ENCODE data around the gene ACOT8. TPM values are rescaled to one million over a fixed set of nuclear protein-coding genes. Genes with fewer than 3 reads are reported as not detected.
"Not testable (repeated sequence)": the region's sequence is repeated elsewhere in the genome, so short reads cannot be mapped to it uniquely, and the experiment has no call there.

ACOT8 gene
- polyA plus RNA-seq (2013, experiment 1 of 2; ENCODE audit: insufficient read length), result 20.0 TPM
- polyA plus RNA-seq (2013, experiment 2 of 2; ENCODE audit: insufficient read length), result 18.8 TPM

DNA sequence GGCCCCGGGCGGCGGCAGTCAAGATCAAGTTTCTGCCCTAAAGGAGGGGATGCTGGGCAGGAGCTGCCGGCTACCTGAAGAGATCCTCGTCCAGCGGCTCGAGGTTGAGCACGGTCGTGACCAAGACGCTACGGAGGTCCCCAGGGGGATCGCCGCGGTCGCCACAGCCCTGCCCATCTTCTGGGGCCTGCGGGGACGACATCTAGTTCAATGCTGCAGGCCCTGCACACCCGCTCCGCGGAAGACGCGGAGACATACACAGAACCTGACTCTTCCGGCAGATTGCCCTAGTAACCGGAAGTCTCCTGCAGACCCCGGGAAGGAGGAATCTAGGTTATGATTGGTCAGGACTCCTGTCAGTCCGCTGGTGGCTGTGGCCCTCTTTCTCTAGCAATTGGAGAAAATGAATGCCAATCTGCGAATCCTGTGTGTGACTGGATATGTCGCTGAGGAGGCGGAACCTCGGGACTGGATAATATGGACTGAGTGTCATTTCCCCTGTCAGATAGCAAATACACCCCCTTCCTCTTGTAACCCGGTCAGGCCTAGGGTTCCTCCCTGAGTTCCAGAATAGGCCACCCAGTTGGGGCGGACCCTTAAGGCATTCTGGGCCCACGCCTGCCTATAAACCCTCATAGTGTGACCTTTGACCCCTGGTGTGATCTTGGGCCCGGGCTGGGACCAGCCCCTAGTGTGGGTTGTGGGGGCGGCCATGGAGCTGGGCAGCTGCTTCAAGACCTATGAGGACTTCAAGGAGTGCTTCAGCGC, at the start of gene ACOT8, which contains the start of gene ZSWIM3:
TSS of gene ACOT8 (minus strand) at position 279 of the 768 bp plus-strand sequence. CDS start at position 202, 77 bp downstream.
TSS of gene ZSWIM3 (plus strand) at position 501 of the 768 bp plus-strand sequence. CDS start at position 713, 212 bp downstream.
- peak; percentile 100 for DNase-seq

DNA sequence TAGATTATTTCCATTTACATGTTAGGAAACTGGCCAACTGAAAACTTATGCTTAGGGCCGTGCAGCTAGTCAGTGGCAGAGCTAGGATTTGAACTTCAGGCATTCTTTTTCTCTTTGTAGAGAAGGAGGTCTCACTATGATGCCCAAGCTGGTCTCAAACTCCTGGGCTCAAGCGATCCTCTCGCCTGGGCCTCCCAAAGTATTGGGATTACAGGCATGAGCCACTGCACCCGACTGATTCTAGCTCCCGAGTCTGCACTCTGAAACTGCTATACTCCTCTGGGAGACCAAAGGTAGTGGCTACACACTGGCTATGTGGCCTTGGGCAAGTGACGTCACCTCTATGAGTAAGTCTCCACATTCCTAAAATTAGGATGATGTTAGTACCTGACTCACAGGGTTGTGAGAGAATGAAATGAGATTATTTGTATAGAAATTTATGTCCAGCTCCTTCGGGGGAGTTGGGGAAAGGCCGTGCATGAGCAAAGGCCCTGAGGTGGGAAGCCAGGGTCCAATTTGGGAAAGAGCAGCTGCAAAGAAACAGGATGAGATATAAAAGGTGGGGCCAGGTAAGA, 48.4 kb upstream of the ACOT8 start:
- DNase-seq, result peak; percentile 69

DNA sequence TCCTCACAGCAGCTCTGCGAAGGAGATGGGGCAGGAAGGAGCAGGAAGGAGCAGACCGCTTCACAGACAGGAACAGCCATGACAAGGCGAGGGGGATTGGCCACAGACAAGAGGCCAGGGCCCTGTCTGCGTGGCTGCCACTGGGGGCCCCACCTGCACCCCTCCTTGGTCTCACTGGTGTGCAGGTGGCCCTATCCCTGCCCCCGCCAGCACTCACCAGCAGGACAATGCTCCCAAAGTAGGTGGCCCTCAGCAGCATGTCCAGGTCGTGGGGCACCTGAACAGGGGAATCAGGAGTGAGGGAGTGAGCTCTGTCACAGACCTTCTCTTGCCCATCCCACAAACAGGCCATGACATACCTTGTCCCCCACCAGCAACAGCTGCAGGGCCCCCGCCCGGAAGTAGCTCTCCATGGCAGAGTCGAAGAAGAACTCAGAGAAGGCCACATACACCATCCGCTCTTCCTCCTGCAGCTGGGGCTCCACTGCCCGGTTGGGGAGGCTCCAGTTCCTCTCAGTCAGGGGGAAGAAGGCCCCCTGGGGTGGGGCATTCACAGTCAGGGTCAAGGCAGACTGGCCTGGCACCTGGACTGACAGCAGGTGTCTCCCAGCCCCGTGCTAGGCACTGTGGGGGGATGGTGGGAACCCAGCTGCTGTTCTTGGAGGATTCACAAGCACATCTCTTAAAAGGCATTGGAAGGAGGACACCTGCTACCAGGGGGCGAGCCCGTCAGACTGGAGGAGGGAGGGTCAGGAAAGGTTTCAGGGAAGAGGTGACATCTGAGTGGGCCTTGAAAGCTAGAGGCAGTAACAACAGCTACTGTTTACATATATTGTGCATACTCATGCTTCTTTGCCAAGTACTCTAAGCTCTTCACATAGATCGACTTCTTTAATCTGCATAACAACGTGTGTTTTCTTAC, 47.7 kb upstream of the ACOT8 start:
- no peak for DNase-seq

DNA sequence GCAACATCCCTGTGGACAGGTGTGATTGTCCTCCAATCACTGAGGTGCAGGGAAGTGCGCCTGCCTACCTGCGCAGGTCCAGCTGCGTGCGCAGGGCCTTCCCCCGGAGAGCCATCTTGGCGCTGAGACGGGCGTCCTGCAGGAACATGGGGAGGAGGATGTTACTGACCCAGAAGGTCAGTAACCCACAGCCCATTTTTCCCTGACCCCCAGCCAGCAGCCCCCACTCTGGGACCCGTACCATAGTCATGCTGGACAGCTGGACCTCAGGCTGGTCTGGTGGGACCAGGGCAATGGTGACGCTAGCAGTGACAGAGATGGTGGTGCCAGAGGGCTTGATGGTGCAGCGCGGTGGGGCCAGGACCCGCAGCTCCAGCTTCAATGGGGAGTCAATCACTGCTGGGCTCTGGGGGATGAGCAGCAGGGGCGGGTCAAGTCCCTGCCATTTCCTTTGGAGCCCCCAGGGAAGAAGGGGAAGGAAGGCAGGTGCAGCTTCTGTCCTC, 45.1 kb upstream of the ACOT8 start:
- no peak for DNase-seq

DNA sequence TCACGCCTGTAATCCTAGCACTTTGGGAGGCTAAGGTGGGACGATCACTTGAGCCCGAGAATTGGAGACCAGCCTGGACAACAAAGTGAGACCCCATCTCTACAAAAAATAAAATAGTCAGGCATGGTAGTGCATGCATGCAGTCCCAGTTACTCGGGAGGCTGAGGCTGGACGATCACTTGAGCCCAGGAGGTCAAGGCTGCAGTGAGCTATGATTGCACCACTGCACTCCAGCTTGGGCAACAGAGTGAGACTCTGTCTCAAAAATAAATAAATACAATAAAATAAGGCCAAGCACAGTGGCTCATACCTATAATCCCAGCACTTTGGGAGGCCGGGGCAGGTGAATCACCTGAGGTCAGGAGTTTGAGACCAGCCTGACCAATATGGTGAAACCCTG, 44.1 kb upstream of the ACOT8 start:
- DNase-seq, result not testable (repeated sequence)

DNA sequence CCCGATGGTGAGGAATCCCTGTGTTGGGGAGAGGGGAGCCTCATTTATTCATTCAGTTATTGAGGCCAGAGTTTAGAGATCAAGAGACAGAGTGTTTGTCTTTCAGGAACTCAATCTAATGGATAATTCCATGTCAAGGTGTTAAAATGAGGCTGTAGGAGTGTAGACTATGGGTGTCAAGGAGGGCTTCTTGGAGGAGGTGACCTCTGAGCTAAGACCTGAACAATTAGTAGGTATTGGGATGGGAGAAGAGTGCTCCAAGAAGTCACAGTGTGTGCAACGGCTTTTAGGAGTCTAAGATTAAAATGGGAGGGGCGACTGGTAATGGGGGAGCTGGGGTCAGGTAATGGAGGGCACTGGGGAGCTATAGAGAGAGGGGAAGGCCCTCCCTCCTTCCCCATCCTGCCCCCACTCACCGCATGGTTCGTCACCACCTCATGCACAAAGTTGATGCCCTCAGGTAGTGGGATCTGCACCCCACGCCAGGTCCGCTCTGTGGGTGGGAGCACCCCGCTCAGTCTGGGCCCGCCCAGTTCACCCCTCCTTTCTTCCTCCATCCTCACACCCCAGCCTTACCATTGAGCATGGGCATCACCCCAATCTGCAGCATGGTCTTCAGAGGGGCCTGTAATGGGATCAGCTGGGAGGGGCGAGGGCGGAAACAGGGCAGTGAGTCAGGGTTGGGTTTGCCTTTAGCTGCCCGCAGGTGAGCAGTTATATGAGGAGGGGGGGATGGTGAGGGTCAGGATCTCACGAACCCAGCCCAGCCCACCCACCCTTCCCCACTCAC, 42.0 kb upstream of the ACOT8 start:
- no peak for DNase-seq

DNA sequence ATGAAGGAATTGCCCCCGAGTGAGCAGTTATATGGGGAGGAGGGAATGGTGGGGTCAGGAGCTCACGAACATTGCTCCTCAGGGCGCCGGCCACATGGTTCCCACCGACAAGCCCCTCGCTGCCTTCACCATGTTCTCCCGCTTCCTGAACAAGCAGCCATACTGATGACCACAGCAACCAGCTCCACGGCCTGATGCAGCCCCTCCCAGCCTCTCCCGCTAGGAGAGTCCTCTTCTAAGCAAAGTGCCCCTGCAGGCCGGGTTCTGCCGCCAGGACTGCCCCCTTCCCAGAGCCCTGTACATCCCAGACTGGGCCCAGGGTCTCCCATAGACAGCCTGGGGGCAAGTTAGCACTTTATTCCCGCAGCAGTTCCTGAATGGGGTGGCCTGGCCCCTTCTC, 41.1 kb upstream of the ACOT8 start:
- DNase-seq, result no peak

DNA sequence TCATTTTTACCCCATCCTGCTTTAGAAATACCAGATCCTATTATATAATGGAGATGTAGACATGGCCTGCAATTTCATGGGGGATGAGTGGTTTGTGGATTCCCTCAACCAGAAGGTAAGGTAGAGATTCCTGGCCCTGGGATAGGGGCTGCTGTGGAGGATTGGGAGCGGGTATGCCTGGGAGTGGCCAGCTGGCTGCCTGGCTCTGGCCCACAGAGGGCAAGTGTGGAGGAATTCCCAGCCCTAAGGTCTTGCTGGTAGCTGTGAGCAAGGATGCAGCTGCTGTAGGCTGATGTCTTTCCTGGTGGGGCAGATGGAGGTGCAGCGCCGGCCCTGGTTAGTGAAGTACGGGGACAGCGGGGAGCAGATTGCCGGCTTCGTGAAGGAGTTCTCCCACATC, 40.5 kb upstream of the ACOT8 start:
- DNase-seq, result no peak

DNA sequence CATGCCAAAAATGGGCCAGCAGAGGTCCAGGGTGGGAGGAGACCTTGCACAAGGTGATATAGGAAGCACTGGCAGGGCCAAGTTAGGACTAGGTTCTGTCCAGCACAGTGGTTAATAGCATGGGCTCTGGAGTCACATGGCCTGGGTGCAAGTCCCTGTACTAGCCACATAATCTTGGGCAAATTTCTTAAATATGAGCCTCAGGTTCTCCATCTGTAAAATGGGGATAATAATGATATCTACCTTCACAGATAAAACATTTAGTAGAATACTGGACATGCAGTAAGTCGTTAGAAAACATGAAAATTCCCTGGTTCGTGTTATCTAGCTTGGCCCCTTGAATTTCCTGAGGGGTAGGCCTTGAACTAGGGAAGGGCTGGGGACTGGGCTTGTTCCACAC, 40.1 kb upstream of the ACOT8 start:
- DNase-seq, result no peak

DNA sequence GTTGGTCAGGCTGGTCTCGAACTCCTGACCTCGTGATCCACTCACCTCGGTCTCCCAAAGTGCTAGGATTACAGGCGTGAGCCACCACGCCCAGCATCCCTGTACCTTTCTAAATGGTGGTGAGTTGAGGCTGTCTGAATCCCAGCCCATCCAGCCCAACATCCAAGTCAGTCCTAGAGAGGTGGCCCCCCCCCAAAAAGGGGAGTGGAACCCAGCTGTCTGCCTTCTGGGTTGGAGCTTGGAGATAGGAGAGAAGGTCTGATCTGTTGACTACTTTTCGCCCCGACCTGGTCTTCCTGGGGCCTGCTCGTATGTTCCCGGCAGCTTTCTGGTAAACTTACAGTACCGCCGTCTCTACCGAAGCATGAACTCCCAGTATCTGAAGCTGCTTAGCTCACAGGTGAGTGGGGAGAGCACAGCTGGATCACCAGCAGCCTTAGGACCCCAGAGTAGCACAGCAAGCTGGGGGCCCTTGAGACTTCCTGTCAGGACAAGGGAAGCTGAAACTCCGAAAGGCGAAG, 39.5 kb upstream of the ACOT8 start:
- DNase-seq, result no peak

DNA sequence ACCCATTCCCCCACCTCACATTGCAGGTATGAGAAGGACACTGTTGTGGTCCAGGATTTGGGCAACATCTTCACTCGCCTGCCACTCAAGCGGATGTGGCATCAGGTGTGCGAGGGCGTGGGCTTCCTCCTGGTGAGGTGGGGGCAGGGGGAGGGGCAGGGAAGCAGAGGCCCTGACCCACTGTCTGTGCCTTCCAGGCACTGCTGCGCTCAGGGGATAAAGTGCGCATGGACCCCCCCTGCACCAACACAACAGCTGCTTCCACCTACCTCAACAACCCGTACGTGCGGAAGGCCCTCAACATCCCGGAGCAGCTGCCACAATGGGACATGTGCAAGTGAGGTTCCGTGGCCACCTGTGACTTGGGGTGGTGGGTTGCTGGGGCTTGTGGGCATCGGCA, 37.6 kb upstream of the ACOT8 start:
- DNase-seq, result no peak

DNA sequence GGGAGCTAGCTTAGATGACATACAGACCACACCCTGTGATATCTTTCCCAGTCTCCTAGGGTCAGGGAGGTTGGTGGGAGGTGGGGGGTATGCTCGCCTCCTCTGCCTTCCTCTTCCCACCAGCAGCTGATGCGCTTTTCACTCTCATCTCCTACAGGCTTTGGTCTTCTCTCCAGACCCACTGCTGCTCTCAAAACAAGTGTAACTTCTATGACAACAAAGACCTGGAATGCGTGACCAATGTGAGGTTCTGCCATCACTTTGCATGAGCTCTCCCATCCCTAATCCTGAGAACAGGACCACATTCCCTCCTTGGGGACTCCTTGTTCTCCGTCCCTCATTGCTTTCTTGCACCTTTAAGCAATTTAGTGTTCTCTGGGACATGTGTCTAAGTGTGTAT, 36.6 kb upstream of the ACOT8 start:
- DNase-seq, result no peak

DNA sequence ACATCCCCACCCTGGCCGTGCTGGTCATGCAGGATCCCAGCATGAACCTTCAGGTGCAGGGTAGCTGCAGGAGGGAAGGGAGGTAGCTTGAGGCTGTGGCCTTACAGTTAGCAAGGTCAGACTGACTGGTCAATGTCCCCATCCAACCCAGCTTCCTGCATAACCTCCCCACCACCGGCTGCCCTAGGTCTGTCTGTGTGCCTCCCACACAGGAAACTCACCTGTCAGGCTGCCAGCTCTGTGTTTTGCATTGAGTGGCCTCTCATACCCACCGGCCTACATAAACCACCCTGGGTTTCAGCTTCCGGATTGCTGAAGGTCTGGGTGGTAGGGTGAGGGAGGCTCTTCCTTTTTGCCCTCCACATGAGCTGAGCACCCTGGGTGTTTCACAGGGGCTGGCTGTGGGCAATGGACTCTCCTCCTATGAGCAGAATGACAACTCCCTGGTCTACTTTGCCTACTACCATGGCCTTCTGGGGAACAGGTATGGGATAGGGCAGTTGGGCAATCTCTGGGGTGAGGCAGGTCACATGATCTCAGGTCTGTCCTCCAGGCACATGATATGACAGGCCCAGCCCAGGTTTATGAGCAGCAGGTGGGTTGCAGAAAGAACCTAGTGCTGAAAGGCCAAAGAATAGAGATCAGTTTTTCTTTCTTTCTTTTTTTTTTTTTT, 35.8 kb upstream of the ACOT8 start:
- DNase-seq, result no peak

DNA sequence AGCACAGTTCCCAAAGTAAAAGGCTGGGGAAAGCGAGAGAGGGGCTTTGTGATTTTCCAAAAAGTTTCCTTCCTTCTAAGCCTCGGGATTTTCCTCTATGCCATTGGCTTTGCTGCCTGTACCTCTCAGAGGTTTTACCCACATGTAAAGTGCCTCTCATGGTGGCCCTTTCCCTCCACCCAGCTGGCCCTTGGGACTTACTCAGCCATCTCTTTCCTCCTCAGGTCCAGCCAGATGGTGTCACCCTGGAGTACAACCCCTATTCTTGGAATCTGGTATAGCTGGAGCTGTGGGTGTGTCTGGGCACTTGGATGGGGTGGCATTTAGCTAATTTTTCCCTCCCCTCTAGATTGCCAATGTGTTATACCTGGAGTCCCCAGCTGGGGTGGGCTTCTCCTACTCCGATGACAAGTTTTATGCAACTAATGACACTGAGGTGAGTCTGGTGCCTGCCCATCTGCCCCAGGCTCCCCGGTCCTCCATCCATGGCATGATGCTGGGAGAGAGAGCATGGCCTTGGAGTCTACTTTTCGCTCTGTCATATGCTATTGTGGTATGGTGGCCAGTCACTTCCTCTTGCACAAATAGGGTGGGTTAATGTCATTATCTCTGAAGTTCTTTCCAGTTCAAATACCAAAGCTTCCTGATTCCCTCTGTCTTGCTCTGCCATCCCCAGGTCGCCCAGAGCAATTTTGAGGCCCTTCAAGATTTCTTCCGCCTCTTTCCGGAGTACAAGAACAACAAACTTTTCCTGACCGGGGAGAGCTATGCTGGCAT, 35.0 kb upstream of the ACOT8 start:
- peak; percentile 40 for DNase-seq

DNA sequence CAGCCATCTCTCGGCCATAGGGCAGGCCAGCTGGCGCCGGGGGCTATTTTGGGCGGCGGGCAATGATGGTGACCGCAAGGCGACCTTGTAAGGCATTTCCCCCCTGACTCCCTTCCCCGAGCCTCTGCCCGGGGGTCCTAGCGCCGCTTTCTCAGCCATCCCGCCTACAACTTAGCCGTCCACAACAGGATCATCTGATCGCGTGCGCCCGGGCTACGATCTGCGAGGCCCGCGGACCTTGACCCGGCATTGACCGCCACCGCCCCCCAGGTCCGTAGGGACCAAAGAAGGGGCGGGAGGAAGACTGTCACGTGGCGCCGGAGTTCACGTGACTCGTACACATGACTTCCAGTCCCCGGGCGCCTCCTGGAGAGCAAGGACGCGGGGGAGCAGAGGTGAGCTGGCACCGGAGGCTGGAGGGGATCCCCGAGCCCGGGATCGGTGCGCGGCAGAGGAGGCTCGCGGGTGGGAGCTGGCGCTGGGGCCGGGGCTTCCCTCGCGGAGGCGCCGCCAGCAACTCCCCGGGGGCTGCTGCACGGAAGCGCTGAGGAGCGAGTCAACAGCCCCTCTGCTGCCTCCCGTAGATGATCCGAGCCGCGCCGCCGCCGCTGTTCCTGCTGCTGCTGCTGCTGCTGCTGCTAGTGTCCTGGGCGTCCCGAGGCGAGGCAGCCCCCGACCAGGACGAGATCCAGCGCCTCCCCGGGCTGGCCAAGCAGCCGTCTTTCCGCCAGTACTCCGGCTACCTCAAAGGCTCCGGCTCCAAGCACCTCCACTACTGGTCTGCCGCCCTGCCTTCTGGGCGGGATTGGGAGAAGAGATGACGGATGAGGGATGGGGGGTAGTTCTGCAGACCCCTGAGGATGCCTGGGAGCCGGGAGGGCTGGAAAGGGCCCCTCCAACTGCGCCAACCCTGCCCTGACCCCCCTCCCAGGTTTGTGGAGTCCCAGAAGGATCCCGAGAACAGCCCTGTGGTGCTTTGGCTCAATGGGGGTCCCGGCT, 34.1 kb upstream of the ACOT8 start, which contains the start of the genes CTSA and NEURL2:
TSS of gene CTSA (plus strand) at position 351 of the 999 bp plus-strand sequence. CDS start at position 585, 234 bp downstream.
TSS of gene NEURL2 (minus strand) at position 224 of the 999 bp plus-strand sequence. CDS start at position 7, 217 bp downstream.
- peak; percentile 92 for DNase-seq

DNA sequence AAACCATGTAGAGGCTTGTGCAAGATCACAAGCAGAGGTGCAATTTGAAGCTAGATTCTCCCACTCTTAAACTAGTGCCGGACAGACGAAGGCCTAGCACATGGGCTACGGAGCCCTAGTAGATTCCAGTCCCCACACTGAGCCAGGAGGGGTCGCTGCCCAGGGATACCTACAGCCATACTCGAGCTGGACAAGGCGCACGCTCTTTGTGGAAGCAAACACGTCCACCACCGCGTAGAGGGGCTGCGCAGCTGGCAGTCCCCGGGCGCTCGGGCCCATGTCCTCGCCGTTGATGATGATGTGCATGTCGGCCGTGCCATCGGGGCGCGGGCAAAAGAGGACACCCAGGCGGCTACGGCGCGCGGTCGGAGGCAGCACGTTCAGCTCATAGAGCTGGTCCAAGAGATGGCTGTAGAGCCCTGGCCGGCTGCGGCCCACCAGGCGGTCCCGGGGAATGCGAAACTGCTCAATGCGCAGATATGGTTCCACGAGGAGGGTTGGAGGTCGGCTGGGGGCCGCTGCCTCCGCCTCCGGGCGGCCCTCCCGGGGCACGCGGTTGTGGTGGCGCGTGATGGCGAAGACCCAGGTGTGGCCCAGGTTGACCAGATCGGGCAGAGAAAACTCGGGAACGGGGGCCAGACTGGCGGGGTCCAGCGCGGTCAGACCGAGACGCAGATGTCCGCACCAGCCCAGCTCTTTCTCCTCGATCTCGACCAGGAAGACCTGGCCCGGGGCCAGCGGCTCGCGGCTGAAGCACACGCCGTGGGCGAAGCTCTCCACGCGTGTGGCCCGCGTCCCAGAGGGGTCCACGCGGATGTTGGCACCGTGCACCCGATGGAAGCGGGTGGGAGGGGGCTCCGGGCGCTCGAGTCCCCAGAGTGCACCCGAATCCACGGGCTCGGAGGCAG, 33.1 kb upstream of the ACOT8 start:
- DNase-seq, result peak; percentile 80

DNA sequence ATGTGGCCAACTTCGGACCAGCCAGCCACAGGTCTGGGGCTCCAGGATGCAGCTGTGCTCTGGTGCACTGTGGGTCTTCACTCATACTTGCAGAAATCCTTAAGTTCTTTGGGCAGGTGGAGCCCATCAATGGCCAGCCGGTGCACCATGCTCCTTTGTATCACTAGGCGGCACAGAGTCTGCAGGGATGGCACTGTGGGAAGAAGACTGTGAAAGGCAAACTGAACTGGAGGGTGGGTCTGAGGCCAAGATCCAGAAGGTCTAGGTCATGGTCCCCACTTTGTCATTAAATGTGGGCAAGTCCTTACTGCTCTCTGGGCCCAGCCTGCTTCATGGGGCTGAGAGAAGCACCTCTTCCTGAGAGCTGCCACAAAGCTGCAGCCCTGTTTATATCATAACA, 31.5 kb upstream of the ACOT8 start:
- no peak for DNase-seq

DNA sequence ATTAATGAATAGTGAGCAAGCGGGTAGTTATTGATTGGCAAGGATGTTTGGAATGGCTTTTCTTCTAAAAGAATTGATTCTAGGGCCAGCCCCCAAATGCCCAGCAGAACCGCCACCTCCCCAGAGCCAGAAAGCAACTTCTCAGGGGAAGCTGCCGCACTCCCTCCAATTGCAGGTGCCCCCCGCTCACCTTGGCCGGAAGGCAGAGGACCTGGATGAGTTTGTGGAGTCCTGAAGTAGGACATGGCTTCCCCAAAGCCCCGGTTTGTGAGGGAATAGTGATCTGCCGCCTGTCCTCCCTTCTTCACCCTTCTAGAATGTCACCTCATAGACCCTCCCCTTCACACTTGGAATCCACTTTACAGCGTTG, 30.1 kb upstream of the ACOT8 start, which contains the start of gene SPATA25:
TSS of gene SPATA25 (minus strand) at position 277 of the 370 bp plus-strand sequence. CDS start at position 245, 32 bp downstream.
- no peak for DNase-seq

All from fibroblast of skin of back (primary cell).